COLO668 (cell line): ENCODE measurements around the gene APOM.

Experiments used
- DNase-seq: peaks from one replicate; lab custom pipeline; 2025; ENCODE audit not compliant: unreplicated experiment; lab: John Stamatoyannopoulos, UW

APOM gene

GRCh38 chr6:31630177-31630934 lies 25.3 kb upstream of the APOM start:
- no peak for DNase-seq

- DNase-seq = no peak
Measured at GRCh38 chr6:31631209-31631608, 24.5 kb upstream of the APOM start.

- no peak for DNase-seq
Measured at GRCh38 chr6:31631681-31632278, 23.9 kb upstream of the APOM start.

DNA sequence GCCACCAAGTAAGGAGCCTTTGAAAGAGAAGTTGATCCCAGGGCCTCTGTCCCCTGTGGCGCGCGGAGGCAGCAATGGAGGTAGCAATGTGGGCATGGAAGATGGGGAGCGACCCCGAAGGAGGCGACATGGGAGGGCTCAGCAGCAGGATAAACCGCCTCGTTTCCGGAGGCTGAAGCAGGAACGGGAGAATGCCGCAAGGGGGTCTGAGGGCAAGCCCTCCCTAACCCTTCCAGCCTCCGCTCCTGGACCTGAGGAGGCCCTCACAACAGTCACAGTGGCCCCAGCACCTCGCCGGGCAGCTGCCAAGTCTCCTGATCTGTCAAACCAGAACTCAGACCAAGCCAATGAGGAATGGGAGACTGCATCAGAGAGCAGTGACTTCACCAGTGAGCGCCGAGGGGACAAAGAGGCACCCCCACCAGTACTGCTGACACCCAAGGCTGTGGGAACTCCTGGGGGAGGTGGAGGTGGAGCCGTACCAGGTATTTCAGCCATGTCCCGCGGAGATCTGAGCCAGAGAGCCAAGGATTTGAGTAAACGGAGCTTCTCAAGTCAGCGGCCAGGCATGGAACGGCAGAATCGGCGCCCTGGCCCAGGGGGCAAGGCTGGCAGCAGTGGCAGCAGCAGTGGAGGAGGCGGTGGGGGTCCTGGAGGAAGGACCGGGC lies 23.3 kb upstream of the APOM start:
- no peak for DNase-seq

DNA sequence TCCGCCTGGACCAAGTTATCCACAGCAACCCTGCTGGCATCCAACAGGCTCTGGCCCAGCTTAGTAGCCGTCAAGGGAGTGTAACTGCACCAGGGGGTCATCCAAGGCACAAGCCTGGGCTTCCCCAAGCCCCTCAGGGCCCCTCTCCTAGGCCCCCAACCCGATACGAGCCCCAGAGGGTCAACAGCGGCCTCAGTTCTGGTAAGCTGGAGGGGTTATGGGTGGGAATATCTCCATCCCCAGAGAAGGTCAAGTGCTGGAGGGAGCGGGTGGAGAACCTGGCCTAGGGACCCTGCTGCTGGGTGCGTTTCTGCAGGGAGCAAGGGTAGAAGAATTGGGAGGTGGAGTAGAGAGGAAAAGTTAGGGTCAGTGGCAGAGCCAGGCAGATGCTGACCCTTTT lies 22.2 kb upstream of the APOM start:
- DNase-seq = no peak

- DNase-seq = no peak
Measured at GRCh38 chr6:31634131-31634530, 21.6 kb upstream of the APOM start.

DNA sequence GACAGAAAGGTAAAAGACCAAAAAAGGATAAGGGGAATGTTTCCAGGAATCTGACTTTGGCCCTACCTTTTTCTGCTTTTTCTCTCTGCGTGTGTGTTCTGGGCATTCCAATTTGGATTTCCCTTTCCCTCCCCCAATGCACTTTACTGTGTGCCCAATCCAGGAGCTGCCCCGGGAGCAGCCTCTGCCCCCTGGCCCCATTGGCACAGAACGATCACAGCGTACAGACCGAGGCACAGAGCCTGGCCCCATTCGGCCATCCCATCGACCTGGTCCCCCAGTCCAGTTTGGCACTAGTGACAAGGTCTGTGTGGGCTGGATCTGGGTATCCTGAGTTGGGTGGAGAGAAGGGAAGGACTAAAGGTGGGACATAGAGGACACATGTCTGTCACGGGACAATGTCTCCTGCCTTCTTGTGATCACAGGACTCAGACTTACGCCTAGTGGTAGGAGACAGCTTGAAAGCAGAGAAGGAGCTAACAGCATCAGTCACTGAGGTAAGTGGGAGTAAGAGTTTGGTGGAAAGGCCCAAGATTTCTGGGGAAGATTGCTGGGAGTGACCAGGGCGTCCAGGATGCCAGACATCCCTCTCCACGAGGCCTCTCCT lies 20.6 kb upstream of the APOM start:
- no peak for DNase-seq

DNA sequence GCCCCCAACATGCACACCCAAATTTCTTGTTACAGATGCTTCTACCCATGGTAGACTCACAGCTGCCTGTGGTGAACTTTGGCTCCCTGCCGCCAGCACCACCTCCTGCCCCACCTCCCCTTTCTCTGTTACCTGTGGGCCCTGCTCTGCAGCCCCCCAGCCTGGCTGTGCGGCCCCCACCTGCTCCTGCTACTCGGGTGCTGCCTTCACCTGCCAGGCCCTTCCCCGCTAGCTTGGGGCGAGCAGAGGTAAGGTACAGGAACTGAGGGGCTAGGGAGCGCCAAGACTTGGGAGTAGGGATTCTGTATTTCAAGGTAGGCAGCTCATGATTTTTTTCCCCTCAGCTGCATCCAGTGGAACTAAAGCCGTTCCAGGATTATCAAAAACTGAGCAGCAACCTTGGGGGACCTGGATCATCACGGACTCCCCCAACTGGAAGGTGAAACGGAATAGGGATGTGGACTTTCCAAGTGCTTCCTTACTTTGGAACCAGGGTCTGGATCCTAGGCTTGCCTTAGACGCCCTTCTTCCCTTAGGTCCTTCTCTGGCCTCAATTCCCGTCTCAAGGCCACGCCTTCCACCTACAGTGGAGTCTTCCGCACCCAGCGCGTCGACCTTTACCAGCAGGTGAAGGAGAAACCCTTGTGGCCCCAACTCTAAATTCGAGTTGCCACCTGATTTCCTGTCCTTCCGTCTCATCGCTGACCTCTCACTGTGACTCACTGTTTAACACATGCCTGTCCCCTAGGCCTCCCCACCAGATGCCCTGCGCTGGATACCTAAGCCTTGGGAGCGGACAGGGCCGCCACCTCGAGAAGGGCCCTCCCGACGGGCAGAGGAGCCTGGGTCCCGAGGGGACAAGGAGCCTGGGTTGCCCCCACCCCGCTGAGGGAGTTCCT lies 18.7 kb upstream of the APOM start:
- no peak for DNase-seq

- no peak for DNase-seq
Measured at GRCh38 chr6:31639043-31639442, 16.7 kb upstream of the APOM start.

- DNase-seq = no peak
Measured at GRCh38 chr6:31639449-31639861, 16.2 kb upstream of the APOM start.

DNA sequence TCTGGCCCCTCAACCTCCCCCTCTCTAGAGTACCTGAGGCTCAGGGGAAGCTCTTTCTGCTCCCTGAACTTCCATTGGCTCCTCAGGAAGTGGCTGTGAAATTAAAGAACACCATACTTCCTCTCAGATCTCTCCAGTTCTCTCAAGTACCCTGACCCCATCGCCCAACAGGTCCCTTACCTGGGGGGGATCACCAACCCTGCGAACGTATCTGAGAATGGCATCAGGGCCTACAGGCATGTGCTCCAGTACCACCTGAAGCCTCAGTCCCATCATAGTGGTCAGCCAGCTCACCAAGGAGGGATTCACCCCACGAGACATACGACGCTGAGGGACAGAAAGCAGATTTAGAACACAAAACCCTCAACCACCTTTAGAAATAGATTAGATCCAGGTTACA lies 15.1 kb upstream of the APOM start:
- DNase-seq = no peak

GRCh38 chr6:31641370-31641769 lies 14.3 kb upstream of the APOM start:
- DNase-seq = no peak

GRCh38 chr6:31642798-31643570 lies 12.7 kb upstream of the APOM start:
- no peak for DNase-seq

DNA sequence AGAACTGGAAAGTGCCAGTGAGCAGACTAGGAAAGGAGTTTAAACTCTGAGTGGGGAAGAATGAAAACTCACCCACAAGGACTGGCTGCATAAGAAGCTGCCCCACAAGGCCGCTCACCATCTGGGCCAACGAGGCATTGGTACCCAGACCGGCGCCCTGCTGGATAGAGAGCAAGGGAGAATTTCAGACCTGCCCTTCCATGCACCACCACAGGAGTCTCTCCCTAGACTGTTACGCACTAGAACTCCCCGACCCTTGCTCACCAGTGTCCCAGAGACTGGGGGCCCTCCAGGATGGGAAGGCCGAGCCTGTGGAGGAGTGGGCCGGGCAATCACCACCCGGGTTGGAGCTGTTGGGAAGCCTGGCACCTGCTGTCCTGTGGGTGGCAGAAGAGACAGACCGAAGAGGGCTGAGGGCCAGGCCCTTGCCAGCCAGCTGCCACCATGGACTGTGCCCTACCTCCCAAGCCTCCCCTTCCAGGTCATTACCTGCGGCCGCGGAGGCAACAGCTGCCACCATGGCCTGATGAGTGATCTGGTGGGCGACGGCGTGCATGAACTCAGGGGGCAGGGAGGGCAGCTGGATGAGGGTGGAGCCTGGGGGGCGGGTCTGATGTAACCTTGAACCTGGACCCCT lies 11.8 kb upstream of the APOM start:
- DNase-seq = no peak

DNA sequence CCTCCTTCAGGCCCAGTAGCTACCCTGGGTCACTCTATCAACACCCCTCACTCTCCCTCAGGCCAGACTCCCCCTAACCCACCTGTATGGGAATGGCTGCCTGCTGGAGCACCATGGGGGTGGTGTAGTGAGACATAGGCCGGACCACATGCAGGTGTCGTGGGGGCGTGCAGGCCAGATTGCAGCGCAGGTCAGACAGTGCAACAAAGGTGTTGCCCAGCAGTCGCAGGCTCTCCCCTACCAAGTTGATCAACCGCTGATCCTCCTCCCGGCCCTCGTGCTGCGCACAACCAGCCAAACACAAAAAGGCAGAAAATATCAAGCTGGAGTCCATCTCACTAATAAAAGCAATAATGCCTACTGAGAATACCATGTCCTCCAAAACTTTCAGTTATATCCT lies 10.4 kb upstream of the APOM start:
- DNase-seq = no peak

- peak; percentile 66 for DNase-seq
Measured at GRCh38 chr6:31651602-31652191, 4.0 kb upstream of the APOM start.

- DNase-seq = peak; percentile 86
Measured at GRCh38 chr6:31652925-31653724, 2.6 kb upstream of the APOM start.

DNA sequence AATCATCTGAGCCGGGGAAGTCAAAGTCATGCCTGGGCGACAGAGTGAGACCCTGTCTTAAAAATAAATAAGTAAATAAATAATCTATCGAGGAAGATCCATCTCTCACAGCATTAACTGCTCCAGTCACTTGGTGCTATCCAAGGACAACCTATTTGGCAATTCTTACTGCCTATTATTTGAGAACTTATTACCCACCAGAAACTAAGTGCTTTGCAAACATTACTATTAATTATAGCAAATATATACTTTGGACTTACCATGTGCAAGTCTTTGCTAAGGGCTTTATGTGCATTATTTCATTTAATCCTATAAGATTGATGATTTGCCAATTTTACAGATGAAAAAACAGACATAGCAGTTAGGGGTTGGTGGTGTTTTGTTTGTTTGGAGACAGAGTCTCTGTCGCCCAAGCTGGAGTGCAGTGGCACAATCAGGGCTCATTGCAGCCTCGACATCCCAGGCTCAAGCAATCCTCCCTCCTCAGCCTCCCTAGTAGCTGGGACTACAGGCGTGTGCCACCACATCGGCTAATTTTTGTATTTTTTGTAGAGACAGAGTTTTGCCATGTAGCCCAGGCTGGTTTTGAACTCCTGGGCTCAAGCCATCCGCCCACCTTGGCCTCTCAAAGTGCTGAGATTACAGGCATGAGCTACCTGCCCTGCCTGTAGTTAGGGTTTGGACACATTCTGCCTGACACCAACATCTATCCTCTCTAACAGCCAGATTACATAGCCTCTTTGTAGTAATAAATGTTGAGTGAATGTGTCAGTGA lies 933 bp upstream of the APOM start:
- DNase-seq = no peak
